Germinal center (tissue), 1 donor: ENCODE results near the gene CNFN.

Experiments used
- DNase-seq: peaks from one replicate; pipeline ENCODE4 v3.0.0; 2012; ENCODE audit warnings: mixed read lengths, low spot score

Gene CNFN, protein sequence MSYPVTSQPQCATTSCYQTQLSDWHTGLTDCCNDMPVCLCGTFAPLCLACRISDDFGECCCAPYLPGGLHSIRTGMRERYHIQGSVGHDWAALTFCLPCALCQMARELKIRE

DNA sequence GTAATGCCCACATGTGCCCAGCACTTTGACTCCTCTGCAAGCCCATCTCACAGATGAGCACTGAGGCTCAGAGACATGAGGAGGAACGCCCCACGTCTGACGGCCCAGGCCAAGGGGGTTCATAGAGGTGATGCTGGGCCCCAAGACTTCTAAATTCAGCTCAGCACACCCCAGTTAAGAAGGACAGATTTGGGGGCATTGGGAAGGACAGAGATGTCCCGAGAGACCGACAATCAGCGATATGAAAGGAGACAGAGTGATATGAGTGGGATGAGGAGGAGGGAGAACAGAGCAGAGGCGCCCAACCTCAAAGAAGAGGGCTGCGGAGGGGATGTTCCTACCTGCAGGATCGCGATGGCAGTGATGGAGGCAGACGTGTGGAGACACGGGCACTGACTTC is at the start of gene CNFN:
Gene CNFN, minus strand, starts transcription at position 399 of the 400 bp plus-strand sequence. CDS start 1,260 bp downstream, outside the sequence.
- no peak for DNase-seq

DNA sequence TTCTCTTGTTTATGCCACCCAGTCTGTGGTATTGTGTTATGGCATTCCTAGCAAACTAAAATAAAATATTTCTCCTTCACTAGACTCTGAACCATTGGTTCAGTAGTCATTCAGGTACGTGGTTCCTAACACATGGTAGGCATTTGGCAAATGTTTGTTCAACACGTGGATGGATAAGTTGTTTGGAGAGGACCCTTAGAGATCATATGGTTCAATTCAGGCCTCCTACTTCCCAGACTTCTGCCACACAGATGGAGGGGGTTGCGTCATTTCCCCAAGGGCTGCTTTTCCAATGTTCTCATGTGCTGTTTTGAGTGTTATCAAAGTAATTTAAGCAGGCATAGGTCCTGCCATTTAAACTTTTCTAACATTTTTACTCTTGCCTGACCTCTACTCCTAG is 45.9 kb upstream of the CNFN start:
- no peak for DNase-seq

DNA sequence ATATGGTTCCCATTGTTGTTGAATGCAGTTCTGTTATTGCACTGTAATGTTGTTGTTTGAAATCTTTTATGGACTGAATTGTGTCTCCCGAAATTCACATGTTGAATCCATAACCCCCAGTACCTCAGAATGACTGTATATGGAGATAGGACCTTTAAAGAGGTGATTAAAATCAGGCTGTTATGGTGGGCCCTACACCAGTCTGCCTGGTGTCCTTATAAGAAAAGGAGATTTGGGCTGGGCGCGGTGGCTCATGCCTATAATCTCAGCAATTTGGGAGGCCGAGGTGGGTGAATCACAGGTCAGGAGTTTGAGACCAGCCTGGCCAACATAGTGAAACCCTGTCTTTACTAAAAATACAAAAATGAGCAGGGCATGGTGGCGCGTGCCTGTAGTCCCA is 45.2 kb upstream of the CNFN start:
- no peak for DNase-seq

DNA sequence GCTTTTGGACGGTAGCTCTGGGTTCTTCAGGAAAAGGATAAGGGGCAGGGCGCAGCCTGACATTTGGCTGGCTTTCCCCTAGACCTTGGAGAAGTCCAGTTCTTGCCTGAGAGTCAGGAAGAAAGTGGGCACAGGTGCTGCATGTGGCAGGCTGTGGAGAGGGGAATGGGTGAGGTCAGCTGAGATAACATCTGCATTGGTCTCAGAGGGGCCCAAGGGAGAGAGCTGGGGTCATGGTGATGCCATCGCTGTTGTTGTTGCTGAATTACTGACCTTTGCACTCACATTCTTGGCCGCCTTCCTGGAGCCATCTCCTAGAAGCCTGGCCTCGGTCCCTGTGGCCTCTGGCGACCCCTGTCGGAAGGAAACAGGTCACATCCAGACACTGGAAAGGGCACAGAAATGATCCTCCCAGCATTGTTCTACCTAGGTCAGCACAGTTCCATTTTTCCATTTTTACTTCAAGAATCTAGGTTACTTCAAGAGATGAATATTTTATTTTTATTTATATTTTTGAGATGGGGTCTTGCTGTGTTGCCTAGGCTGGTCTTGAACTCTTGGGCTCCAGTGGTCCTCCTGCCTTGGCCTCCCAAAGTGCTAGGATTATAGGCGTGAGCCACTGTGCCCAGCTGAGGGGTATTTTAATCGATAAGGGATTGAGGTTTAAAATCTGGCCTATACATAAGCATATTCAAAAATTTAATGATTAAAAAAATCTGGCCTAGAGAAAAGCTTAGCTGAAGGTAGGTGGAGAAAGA is 43.6 kb upstream of the CNFN start:
- DNase-seq, result peak; percentile 51

DNA sequence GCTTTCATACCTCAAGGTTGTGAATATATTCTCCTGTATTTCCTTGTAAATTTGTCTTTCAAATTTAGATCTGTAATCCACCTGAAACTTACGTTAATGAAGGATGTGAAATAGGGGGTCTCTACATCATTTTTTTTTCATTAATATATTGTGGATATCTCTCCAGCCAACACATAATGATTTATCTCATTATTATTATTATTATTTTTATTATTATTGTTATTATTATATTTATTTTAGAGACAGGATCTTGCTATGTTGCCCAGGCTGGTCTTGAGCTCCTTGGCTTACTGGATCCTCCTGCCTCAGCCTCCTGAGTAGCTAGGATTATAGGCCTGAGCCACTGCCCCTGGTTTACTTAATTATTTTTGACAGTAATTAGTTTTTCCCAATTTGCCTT is 41.4 kb upstream of the CNFN start:
- no peak for DNase-seq

DNA sequence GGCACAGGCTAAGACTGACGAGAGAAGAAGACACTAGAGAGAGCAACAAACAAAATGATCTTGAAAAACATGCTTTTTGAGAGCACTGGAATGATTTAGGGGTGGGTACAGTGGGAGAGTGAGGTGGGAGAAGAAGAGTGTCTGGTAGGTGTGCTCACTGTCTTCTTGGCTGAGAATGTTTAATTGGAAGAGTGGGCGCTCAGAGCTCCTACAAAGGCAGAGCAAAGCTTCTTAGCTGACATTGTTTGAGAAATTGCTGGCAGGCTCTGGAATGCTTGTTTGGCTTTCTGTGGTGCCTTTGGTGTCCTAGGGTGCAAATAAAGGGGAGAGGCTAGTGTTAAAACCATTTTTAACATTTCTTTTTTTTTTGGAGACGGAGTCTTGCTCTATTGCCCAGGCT is 38.6 kb upstream of the CNFN start:
- no peak for DNase-seq

DNA sequence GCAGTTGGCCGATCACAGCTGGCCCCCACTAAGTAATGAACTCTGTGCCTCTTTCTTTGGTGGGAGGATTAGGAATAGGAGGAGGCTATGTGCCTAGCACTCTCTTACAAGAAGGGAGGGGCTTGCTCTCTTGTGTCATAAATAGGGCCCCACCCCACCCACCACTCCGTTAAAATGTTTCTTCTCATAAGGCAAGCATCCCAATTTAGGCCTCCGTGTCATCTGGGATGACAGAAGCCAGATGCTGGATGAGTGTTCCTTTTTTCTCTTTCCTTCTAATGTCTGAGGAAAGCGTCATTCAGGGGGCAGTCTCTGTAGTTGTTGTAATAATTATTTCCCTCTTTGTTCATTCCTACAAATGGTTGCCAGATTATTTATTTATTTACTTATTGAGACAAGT is 37.2 kb upstream of the CNFN start, which contains the start of gene LIPE:
Gene LIPE, minus strand, starts transcription at position 76 of the 400 bp plus-strand sequence. CDS start 239 bp downstream, outside the sequence.
- DNase-seq, result no peak

DNA sequence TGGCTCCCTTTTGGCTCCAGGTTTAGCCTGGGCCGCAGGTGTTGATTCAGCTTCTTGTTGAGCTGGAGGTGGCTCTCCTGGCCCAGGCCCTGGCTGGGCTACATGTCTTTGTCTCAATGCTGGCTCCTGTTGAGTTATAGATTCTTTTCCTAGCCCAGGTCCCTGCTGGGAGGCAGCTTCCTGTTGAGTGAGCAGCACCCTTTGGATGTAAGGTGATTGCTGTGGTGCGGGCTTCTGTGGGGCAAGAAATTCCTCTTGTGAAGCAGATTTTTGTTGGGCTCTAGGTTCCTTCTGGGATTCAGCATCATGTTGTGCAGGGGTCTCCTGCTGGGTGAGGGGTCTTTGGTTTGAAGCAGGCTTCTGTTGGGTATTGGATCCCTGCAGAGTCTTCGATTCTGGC is 36.5 kb upstream of the CNFN start:
- no peak for DNase-seq

DNA sequence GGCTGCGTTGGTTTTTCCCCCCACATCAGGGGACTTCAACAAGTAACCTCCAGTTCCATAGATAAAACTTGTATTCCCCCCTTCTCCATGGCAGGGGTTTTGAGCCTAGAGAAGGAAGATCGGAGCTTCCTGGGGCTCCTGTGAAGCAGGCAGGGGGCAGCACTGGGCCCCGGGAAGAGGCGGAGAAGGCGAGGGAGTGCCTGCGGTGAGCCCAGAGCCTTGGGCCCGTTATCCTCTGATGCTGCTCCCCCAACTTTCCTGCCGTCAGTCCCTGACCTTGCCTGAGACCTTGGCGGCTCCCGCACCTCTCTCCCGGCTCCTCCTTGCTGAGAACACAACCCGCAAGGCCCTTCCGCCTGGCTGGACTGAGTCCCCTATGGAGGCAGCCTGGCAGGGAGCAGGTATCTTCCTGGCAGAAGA is 34.6 kb upstream of the CNFN start:
- no peak for DNase-seq

DNA sequence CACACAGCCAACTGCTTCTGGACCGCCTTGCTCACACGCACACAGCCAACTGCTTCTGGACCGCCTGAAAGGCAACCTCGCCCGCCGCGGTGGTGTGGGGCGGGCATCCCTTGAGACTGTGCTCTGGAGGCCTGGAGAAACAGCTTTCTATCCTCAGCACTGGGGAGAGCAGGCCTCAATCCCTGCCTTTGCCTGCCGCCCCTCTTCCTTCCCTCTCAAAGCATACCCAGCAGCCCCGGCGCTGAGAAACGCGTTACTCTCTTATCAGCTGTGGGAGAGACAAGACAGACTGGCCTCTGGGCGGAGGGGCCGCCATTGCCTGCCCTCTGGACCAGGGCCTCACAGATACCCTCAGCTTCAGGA is 34.2 kb upstream of the CNFN start:
- no peak for DNase-seq

DNA sequence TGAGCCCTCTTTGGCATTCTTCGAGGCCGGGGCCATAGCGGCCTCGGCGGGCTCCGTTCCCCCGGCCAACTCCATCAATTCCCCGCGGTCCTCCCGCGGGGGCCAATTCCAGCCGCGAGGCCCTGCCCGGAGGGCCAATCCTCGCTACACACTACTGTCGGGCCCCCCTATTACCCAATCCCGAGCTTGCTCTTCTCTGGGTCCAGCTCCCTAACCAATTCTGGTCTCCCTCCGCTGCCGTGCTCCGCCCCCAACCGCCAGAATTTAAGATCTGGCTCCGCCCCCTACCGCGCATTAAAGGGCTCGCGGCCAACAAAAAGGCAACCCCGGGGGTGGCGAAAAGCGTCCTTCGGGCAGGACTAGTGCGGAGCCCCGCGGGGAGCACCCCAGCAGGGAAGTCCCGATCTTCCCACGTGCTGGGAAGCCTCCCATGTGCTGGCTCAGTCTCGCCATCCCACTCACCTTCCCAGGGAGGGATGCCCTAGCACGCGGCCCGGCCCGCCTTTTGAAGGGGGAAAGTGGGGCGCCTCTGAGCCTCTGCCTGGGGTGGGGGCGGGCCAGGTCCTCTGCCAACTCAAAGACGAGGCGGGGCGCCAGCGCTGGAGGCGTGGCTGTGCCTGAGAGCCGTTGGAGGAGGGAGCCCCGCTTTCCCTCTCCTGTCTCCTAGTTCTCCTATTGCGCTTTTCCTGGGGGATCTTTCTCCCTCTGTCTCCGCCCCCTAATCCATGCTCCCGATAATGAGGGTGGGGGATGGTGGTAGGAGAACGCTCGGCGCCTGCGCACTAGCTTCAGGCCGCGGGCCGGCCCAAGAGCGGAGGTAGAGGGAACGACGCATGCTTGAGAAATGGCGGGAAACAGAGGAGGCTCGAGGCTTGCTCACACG is 33.6 kb upstream of the CNFN start:
- peak; percentile 97 for DNase-seq

DNA sequence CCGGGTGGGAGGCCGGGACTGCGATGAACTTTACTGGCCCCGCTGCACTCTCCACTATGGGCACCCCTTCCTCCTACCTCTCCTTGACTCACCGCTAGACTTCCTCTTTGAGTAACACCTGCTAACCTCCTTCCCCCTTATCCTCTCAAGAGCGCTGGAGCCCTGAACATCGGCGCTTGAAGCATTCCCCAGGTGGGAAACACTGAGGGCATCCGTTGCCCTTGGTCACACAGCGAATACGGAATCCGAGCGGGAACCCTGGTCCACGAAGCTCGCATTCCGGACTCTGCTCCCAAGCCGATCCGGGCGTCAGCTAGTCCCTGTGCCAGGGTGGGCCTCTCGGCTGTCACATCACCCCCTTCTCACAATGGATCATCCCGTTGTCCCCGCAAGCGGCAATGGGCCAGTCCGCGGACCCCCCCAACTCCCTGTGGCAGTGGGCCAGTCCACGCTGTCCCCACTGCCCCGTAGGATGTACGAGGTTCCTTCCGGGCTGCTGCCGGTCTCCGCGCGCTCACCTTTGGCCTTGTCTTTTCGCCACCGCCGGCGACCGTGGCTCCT is 32.9 kb upstream of the CNFN start:
- DNase-seq, result peak; percentile 81

DNA sequence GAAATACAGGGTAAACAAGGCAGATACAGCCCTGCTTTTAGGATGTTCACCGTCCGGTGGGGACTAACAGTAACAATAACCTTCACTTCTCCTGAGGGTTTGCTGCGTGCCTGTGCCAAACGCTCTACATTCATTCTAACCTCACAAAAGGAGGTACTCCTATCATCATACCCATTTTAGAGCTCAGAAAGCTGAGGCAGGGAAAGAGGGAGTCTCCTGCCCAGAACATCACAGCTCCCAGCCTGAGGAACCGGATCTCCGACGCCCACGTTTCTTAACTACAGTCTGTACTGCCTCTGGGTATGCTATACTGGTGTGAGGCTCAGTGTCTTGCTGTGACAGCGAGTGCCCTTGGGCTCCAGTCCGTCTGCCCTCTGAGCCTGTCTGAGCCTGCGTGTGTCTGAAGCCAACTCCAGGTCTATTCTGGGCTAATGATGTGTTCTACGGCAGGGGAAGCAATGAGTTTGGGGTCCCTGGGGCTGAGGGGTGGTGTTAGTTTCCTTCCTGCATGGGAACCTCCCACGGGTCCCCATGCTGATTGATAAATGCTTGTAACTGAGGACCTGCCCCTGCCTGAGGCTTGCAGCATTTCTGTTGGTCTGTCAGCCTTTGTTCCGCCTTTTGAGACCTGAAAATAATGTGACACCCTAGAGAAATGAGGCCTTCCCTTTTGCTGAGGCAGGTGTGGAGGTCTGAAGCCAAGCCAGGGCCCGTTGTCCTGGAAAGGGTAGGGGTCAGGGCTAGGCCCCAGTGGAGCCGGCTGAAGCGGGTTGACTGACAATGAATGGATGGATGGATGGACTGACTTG is 32.2 kb upstream of the CNFN start:
- peak; percentile 59 for DNase-seq

DNA sequence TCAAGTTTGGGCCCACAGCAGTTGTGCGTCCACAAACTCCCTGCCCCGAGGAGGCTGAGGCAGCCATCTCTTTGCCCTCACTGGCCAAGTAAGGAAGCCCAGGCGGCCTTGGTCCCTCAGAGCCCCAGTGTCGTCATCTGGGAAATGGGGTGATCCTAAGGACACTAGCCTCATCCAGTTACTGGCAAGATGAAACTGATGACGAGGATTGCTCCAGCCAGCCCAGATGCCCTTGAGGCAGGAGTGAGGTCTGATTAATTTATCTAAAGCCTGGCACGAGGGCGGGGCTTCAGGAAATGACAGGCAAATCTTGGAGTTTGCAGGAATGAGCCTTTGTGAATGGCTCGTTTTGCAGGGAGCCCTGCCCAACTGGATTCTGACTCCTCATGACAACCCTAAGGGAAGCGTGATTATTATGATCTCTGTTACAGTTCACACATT is 31.5 kb upstream of the CNFN start:
- DNase-seq, result no peak

DNA sequence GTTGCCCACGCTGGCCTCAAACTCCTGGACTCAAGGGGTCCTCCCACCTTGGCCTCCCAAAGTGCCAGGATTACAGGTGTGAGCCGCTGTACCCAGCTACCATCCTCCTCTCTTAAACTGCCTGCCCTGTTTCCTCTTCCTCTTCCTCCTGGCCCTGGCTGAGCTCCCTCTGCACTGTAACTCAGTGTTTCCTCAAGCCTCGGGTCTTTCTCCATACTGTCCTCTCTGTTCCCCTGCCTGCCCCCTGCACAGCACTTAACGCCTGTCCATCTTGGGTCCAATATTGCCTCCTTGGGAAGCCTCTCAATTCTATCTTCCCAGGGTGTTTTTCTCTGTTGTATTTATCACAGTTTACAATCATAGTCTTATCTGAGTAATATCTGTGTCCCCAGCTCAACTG is 31.0 kb upstream of the CNFN start:
- no peak for DNase-seq

DNA sequence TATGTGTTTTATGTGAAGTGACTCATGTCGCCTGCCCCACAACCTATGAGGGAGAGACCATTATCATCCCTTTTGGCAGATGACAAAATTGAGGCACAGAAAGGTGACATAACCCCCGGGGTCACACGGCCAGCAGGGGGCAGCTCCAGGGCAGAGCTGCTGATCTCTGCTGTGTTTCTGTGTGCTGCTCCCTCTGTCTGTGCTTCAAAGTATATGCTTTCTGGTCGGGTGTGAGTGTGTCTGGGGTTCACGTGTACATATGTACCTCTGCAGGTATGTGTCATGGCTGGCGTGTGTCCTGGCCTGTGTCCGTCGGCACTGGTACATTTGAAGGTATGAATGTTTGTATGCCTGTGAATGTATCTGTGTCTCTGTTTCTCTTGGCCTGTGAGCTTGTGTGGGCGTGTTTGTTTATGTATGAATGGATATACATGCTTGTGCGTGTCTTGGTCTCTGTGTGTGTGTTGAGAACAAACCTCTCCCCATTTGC is 30.0 kb upstream of the CNFN start:
- peak; percentile 90 for DNase-seq

DNA sequence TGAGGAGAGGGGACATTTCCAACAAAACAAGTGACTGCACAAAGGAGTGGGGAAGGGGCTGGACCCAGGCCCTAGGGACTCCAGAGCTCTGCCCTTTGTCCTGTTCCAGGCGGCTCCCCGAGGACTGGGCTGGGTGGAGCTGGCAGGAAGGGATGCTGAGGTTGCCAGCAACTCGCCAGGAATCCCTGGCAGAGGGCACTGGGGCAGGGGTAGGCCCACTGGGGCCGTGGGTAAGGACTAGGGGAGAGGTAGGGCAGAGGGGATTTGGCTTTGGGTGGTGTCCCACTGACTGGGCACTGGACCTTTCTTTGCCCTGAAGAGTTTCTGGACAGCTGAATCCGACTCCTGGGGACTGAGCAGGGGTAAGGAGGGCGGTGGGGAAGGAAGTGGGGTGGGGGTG is 29.2 kb upstream of the CNFN start:
- DNase-seq, result no peak

DNA sequence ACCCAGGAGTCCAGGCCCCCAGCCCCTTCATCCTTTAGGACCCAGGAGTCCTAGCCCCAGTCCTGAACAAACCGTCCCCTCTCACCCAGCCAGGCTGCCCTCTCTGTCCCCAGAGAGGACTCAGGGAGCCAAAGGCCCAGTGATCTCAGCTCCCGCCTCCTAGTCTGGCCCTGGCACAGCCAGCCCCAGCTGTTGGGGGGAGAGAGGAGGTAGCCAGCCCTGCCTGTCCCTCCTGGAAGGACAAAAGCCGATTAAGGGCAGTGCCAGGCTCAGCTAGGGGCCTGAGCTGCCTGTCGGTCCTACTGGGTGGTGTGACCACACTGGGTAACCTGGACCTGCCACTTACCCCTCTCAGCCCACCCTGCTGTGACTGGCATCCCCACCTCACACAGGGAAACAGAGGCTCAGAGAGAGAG is 22.6 kb upstream of the CNFN start:
- no peak for DNase-seq

DNA sequence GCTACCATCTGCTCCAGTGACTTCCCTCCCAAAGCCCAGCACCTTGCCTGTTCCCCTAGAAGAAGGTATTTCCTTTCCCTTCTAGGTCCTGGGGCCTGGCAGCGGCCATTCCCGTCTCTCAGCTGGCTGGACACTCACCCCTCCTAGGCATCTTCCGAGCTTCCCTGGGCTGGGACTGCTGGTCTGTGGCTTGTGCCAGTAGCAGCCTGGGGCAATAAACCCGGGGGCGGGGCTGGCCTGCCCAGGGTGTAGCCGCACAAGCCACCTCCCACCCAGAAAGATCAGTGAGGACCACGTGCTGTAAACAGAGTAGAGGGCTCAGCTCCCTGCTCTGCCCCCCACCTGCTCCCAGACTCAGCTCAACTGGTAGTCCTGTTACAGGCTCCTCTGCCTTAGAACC is 22.1 kb upstream of the CNFN start:
- no peak for DNase-seq

DNA sequence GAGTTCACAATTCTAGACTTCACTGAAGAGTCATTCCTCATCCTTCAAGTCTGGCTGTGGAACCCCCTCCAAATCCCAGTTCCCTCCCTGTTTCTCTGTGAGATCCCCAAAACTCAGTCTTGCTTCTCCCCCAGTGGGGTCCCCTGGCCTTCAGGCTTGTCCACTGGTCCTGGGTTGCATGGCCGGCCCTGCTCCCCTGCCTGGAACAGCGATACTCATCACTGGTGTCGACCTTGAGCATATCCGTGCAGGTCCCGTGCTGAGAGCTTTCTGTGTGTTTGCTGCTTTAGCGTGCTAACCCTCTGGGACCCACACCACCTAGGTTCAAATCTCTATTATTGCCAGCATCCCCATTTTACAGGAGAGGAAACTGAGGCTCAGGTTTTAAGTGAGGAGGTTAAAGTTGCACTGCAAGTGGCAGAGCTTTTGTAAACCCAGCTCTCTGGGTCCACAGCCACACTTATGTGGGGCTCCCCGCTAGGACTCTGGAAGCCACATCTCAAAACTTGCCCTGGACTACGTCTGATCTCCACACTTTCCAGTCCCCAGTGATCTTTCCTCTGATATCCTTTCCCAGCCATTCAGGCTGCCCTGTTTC is 21.6 kb upstream of the CNFN start:
- DNase-seq, result no peak

DNA sequence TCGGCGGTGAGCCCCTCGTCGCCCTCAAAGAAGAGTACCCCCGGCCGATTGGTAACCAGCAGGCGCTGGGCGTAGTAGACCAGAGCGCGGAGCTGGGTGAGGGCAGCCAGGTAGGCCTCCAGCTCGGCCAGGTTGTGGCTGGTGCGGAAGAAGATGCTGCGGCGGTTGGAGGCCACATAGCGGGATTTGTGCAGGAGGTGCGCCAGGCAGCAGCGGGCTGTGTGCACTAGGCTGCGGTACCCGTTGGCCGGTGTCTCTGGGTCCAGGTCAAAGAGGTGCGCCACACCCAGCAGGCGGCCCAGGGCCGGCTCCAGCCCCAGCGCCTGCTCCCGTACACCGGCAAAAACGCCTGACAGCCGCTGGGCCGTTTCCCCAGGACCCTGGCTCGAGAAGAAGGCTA is 20.3 kb upstream of the CNFN start:
- no peak for DNase-seq
